ENCODE results near the gene TAP2.

TAP2 gene

GRCh38 chr6:32842021-32842650 is 3.6 kb upstream of the TAP2 start:
- no peak for DNase-seq (ENCODE audit: low read depth)
- TF ChIP-seq, protein P1, sequence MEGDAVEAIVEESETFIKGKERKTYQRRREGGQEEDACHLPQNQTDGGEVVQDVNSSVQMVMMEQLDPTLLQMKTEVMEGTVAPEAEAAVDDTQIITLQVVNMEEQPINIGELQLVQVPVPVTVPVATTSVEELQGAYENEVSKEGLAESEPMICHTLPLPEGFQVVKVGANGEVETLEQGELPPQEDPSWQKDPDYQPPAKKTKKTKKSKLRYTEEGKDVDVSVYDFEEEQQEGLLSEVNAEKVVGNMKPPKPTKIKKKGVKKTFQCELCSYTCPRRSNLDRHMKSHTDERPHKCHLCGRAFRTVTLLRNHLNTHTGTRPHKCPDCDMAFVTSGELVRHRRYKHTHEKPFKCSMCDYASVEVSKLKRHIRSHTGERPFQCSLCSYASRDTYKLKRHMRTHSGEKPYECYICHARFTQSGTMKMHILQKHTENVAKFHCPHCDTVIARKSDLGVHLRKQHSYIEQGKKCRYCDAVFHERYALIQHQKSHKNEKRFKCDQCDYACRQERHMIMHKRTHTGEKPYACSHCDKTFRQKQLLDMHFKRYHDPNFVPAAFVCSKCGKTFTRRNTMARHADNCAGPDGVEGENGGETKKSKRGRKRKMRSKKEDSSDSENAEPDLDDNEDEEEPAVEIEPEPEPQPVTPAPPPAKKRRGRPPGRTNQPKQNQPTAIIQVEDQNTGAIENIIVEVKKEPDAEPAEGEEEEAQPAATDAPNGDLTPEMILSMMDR (conservative IDR thresholded peaks at IDR 0.05; ENCODE audit: low read length) = no peak
- no peak overlapping the region for H3K4me3 ChIP-seq (ENCODE audit: low read length)

- TF ChIP-seq, protein P1 (conservative IDR thresholded peaks at IDR 0.05; ENCODE audit: low read length) = no peak
- no peak for DNase-seq (ENCODE audit: low read depth)
- H3K4me3 ChIP-seq (ENCODE audit: low read length) = no peak overlapping the region
These were observed 2.2 kb upstream of the TAP2 start for GRCh38 chr6:32840604-32841246.

- H3K4me3 ChIP-seq (ENCODE audit: low read length) = no peak overlapping the region
- no peak for DNase-seq (ENCODE audit: low read depth)
- TF ChIP-seq, protein P1 (conservative IDR thresholded peaks at IDR 0.05; ENCODE audit: low read length) = no peak
These were observed 817 bp upstream of the TAP2 start for GRCh38 chr6:32839356-32839755.

- DNase-seq (ENCODE audit: low read depth) = no peak
- peak overlapping the region; percentile 94 for H3K4me3 ChIP-seq (ENCODE audit: low read length)
- TF ChIP-seq, protein P1 (conservative IDR thresholded peaks at IDR 0.05; ENCODE audit: low read length) = no peak
These were observed 857 bp downstream of the TAP2 start for GRCh38 chr6:32837651-32838113.

DNA sequence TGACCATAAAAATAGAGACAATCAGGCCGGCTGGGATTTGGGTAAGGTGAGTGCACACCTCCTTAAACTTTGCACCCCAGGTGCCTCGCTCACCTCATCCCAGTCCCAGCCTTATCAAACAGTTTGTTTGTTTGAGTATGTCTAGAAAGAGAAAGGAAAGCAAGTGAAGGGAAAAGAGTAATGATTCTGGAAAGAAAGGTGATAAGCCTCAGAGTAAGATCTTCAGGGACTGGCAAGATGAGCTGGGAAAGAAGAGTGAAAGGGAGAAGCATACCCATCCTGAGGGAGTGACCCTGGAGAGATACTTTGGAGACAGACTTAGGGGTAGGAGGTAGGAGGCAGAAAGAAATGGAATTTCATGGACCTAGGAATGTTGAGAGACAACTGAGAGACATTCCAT is 1.7 kb downstream of the TAP2 start:
- TF ChIP-seq, protein P1 (conservative IDR thresholded peaks at IDR 0.05; ENCODE audit: low read length) = no peak
- DNase-seq (ENCODE audit: low read depth) = no peak
- no peak overlapping the region for H3K4me3 ChIP-seq (ENCODE audit: low read length)

DNA sequence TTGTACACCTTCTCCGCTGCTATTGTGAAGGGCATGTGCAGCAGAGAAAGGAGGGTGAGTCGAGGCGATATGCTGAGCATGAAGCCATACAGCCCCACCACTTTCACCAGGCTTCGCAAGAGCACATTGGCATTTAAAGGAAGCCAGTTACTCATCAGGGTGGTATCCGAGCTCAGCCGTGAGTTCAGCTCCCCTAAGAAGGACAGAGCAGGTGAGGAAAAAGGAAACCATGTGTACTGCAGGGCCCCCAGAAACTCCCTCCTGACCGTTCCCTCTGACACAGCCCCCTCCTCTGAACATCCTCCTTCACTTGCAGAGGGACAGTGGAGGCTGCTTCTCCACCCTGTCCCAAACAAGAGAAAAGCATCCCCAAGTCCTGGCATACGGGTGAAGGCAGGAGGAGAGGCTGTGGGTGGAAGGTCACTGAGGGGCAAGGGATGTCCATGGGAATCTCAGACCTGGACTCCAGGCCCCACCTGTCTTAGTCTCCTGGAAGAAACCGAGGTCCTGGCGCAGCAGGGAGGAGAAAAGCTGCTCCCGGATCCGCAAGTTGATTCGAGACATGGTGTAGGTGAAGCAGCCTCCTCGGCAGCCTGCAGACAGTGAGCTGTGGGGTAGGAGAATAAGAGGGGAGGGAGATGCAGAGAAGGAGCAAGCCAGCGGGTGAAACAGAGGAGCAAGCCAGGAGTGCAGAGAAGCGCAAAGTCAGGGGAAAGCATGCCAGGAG is 3.2 kb downstream of the TAP2 start:
- no peak overlapping the region for H3K4me3 ChIP-seq (ENCODE audit: low read length)
- no peak for DNase-seq (ENCODE audit: low read depth)
- TF ChIP-seq, protein P1 (conservative IDR thresholded peaks at IDR 0.05; ENCODE audit: low read length) = no peak

Data from AG10803 (cell line).